HG02938 (cell line): ENCODE measurements around the gene COBLL1.

Source experiments
- ATAC-seq: cut with Tn5 transposase; IDR thresholded peaks from one replicate; pipeline ENCODE4 v1.9.1; 2021; ENCODE audit warnings: mild to moderate bottlenecking, moderate library complexity; ENCODE audit not compliant: unreplicated experiment

Gene COBLL1

DNA sequence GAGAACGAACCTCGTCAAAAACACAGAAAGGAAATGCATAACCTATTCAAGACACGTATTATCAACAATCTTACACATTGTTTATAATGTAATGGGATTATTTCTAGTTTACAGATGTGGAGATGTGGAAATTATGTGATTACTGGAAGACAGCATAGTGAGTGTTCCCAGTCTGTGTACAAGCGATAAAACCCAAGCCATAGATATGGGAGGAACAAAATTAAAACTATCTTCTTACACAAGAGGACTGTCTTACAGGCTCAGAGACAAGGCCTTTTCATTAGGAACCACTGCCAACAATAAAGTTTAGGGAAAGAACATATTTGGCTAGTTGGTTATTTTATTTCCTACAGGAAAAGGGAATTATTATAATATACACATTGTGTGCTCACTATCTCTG, 20.3 kb downstream of the COBLL1 start:
- no peak for ATAC-seq

- no peak for ATAC-seq
These were observed 23.2 kb downstream of the COBLL1 start for GRCh38 chr2:164818149-164819136.

- ATAC-seq, result no peak
These were observed 24.7 kb downstream of the COBLL1 start for GRCh38 chr2:164816900-164817299.

DNA sequence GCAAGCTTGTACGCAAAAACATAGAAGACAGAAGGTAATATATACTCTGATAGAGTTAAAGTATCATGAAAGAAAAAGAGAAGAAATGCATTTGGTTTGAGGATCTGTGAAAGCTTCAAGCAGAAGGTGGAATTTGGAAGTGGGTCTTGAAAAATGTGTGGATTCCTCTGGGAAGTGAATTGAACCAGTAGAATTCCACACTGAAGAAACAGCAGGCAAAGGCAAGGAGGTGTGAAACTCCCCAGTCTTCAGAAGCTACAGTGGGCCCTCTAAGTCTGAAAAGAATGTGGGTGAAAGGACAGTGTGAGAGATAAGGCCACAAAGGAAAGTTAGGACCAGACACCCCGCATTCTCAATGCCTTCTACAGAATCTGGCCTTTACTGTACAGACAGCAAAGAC, 25.6 kb downstream of the COBLL1 start:
- no peak for ATAC-seq

DNA sequence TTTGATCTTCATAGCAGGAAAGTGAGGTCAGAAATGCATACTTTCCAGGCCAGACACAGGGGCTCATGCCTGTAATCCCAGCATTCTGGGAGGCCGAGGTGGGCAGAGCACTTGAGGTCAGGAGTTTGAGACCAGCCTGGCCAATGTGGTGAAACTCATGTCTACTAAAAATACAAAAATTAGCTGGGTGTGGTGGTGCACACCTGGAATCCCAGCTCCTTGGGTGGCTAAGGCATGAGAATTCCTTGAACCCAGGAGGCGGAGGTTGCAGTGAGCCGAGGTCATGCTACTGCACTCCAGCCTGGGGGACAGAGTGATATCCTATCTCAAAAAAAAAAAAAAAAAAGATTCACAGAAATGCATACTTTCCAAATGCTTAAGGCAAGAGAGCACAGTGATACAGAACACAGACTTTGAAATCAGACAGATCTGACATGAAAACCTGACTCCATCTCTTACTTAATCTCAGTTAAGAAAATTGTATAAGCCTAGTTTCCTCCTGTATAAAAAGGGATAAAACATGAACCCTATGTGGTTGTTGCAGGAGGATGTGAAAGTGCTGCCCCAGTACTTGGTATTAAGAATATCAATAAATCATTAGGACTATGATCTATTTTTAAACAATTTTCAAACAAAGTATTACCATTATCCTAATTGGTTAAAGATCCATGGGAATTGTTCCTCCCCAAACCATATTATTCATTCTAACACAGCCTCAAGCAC, 26.4 kb downstream of the COBLL1 start:
- no peak for ATAC-seq

- ATAC-seq, result no peak
These were observed 28.1 kb downstream of the COBLL1 start for GRCh38 chr2:164813535-164813934.

DNA sequence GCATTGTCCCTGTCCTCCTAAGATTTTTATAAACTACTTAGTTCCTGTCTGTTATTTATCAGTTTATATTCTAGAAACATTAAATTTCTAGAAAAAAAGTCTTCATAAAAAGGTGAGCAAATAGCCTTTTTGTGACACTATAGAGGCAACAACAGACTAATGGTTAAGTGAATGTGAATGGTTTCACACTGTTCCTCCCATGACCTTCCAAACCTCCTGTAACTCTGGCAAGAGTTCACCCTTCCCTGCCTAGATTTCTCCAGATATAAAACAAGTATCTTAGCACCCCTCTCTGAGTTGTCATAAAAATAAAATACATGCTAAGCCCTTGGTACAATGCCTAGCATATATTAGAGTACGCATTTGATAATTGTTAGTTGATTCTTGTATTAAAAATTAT, 29.2 kb downstream of the COBLL1 start:
- no peak for ATAC-seq

DNA sequence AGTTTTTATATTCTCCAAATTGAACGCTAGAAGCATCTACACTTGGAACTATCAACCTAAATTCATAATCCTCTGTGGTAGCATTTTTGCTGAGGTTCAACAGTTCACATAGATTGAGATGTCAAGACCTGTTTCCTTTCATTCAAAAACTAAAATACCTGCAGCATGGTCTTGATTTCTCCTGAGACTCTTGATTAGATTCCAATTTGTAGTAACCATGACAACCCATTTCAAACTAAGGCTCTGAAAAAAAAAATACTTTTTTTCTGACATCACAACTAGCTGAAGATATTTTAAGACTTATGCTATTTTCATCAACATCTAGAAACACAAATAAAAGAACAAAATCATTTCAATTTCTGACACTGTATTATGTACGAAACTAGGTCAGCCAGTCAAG, 29.8 kb downstream of the COBLL1 start:
- ATAC-seq, result no peak

GRCh38 chr2:164810843-164811242, 30.8 kb downstream of the COBLL1 start:
- no peak for ATAC-seq

GRCh38 chr2:164808776-164809175, 32.8 kb downstream of the COBLL1 start:
- no peak for ATAC-seq

- ATAC-seq, result no peak
These were observed 37.7 kb downstream of the COBLL1 start for GRCh38 chr2:164803776-164804466.

- ATAC-seq, result no peak
These were observed 39.4 kb downstream of the COBLL1 start for GRCh38 chr2:164802095-164802707.

- no peak for ATAC-seq
These were observed 41.1 kb downstream of the COBLL1 start for GRCh38 chr2:164800572-164800971.

DNA sequence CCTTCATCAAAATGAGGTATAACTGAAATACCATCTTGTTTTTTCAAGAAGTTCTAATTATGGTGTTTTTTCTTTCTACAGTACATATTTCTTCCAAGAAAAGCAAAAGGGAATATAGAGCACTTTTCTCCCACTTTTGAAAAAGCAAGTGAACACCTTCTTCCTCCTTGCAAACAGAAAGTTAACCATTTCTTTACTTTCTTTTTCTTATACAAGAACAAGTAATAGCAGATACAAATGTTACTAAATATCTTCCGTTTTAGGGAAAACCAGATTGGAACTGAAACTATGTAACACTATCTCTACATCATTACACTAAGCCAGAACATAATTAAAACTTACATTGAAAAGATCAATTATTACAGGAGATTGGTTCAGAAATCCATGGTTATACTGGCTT, 44.0 kb downstream of the COBLL1 start:
- no peak for ATAC-seq

DNA sequence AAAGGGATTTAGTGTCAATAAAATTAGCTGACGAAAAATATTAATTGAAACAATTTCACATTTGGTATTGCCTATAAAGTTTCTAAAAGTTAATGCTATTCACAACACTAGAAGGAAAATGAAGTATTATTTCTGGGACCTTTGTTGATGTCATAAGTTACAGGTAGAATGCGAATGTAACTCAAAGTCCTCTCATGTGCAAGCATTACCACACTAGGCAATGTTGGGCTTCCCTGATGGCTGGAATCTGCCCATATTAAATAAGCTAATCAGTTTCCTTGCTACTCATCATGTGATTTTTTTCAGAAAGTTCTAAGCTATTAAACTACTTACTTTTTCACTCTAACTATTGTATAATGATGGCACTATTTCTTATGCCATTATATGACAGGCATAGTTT, 44.6 kb downstream of the COBLL1 start:
- no peak for ATAC-seq

DNA sequence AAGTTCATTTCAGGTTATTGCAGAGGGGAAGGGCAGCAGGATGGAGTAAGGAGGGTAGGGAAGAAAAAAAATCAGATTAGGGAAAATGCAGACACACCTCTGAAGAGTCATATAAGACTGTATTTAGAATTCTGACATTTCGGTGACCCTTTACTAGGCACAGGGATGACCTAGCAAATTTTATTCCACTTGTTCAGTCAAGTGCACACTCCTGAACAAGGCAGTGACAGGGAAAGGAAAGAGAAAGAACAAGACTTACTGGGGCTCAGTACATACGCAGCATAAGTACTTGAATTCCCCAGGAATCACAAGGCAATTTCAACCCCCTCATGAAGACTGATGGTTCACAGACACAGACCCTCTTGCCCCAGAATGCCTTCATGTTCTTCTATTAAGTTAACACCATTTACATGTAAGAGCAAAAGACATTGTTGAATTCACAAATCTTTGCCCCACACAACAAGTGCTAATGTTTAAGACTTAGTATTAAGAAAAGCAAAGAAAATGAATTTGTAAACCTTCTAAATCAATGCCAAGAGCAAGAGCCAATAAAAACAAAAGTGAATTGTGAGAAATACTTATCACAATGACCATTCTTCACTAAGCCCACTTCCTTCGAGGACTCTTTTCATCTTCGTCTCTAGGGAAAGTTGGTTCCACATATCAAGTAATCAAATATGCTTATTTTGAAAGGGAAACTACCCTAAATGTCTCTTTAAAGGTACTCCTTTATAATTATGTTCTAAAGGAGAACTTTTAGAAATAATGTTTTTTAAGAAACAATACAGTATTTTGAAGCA, 47.0 kb downstream of the COBLL1 start:
- no peak for ATAC-seq

DNA sequence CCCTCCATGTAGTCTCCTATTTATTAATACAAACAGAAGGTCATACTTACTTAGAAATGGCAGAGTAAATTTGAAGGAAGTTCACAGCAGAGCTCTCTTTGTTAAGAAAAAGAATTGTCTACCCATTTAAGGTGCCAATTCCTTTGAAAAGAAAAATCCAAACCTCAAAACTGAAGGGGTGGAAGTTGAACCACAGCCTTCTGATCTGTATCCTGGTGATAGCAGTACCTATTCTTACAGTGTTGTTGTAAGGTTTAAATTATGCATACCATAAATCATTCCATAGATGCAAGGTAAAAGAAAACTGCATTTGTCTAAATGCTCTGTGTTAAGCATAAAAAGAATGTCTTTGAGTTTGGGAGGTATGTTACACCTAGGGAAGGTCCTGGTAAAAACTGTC, 47.6 kb downstream of the COBLL1 start:
- no peak for ATAC-seq

GRCh38 chr2:164793529-164793928, 48.1 kb downstream of the COBLL1 start:
- no peak for ATAC-seq

GRCh38 chr2:164792316-164793170, 49.1 kb downstream of the COBLL1 start:
- no peak for ATAC-seq
